Glutamatergic neuron (in vitro differentiated cells): ENCODE data around the gene PSMB3. TPM values are rescaled to one million over a fixed set of nuclear protein-coding genes. Genes with fewer than 3 reads are reported as not detected.

Experiments used
- DNase-seq: peaks from one replicate; pipeline ENCODE4 v3.0.0; 2022
- H3K27ac Mint-ChIP-seq: one replicate; pipeline ENCODE4 v1.8.0; 2020; ENCODE audit warnings: mild to moderate bottlenecking, mixed read lengths, inconsistent platforms; ENCODE audit not compliant: unreplicated experiment
- H3K27me3 Mint-ChIP-seq: one replicate; pipeline ENCODE4 v1.8.0; 2020; ENCODE audit warnings: mild to moderate bottlenecking, moderate library complexity, mixed read lengths, inconsistent platforms; ENCODE audit not compliant: unreplicated experiment
- H3K36me3 Mint-ChIP-seq: one replicate; pipeline ENCODE4 v1.8.0; 2020; ENCODE audit warnings: mild to moderate bottlenecking, mixed read lengths, inconsistent platforms; ENCODE audit not compliant: unreplicated experiment
- H3K4me1 Mint-ChIP-seq: one replicate; pipeline ENCODE4 v1.8.0; 2020; ENCODE audit warnings: mild to moderate bottlenecking, low read depth, mixed read lengths, inconsistent platforms; ENCODE audit not compliant: unreplicated experiment
- H3K4me3 Mint-ChIP-seq: one replicate; pipeline ENCODE4 v1.8.0; 2020; ENCODE audit warnings: mild to moderate bottlenecking, mixed read lengths, inconsistent platforms; ENCODE audit not compliant: unreplicated experiment
- H3K9me3 Mint-ChIP-seq: one replicate; pipeline ENCODE4 v1.8.0; 2020; ENCODE audit warnings: mild to moderate bottlenecking, moderate library complexity, mixed read lengths, inconsistent platforms; ENCODE audit not compliant: unreplicated experiment
- CTCF ChIP-seq: fragments of 200-600 bp; sonication (generic); IDR thresholded peaks from one replicate; pipeline ENCODE4 v1.5.0; 2021; ENCODE audit not compliant: partially characterized antibody, unreplicated experiment
- total RNA-seq: library from RNA; stranded (reverse); fragmentation: NEBNext Ultra II Directional; extraction: Animal tissue kit (Norgen Biotek cat#: 25700); gene quantifications from one replicate; pipeline ENCODE4 v1.2.1, GENCODE V29; 2021; ENCODE audit not compliant: unreplicated experiment

The PSMB3 gene
- total RNA-seq, 1 donor from 2014 or later: 121 TPM

- Mint-ChIP-seq H3K27me3 (peaks cover 8% of the 10 kb centered on the region), H3K36me3 (no peaks in the 10 kb centered on the region)
Measured at GRCh38 chr17:38716368-38717005, 36.1 kb upstream of the PSMB3 start.

DNA sequence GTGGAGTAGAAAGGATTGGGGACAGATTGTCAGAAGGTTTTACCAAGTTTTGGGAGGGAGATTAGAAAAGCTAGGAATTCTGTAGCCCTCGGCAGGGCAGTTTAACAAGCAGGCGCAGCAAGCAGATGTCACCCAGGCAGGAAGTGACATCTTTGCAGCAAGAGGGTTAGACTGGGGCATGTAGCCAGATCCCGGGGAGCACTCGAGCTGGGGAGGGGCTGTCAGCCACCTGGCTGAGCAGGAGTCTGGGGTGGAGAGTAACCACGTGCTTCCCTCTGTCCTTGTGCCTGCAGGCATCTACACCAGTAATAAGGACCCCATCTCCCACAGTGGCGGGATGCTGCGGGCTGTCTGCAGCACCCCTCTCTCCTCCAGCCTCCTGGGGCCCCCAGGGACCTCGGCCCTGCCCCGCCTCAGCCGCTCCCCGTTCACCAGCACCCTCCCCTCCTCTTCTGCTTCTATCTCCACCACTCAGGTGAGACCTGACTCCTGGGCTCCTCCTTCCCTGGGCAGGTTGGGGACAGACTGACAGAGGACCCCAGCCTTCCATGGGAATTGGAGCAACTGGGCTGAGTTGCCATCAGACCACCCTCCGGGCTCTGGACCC is 35.3 kb upstream of the PSMB3 start:
- no peak for DNase-seq
- H3K9me3 Mint-ChIP-seq: peaks cover 3% of the 10 kb centered on the region
- no peak for TF ChIP-seq CTCF
- no peak overlapping the region for H3K4me3 Mint-ChIP-seq
- H3K27ac Mint-ChIP-seq: no peak overlapping the region
- peaks cover 8% of the 10 kb centered on the region for H3K27me3 Mint-ChIP-seq
- H3K4me1 Mint-ChIP-seq: peaks cover 14% of the 10 kb centered on the region
- H3K36me3 Mint-ChIP-seq: no peaks in the 10 kb centered on the region

More at GRCh38 chr17:38716368-38717005, 36.1 kb upstream of the PSMB3 start:
- DNase-seq: no peak
- H3K4me1 Mint-ChIP-seq: peaks cover 14% of the 10 kb centered on the region
- H3K27ac Mint-ChIP-seq: no peak overlapping the region
- peaks cover 3% of the 10 kb centered on the region for H3K9me3 Mint-ChIP-seq
- no peak for TF ChIP-seq CTCF
- no peak overlapping the region for H3K4me3 Mint-ChIP-seq

- DNase-seq: no peak
- Mint-ChIP-seq H3K4me3 (peak overlapping the region; percentile 63), H3K9me3 (peaks cover 4% of the 10 kb centered on the region), H3K27me3 (peaks cover 8% of the 10 kb centered on the region), H3K27ac (no peak overlapping the region), H3K4me1 (peaks cover 15% of the 10 kb centered on the region), H3K36me3 (no peaks in the 10 kb centered on the region)
- no peak for TF ChIP-seq CTCF
Measured at GRCh38 chr17:38719289-38719942, 33.1 kb upstream of the PSMB3 start.

DNA sequence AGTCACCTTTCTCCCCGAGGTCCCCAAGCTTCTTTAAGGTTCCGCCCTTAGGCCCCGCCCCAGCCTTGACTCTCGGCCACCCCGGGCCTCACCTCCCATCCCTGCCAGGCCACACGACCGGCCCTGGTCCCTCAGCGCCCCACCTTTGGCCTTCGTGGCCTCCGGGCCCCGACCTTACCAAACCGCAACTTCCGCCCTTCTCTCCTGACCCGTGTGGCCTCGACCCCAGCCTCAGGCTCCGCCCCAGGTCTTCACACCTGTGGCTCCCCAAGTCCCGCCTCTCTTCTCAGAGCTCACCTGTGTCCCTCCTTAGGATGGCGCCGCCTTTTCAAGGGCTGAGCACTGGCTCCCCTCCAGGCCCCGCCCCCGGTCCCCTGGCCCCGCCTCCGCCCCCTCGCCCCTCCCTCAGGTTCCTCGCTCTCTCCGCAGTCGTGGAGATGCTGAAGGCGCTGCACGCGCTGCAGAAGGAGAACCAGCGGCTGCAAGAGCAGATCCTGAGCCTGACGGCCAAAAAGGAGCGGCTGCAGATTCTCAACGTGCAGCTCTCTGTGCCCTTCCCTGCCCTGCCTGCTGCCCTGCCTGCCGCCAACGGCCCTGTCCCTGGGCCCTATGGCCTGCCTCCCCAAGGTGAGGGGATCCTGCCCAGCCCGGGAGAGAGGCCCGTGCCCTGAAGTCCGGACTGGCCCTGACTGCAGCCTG is 32.4 kb upstream of the PSMB3 start:
- Mint-ChIP-seq H3K27ac (no peak overlapping the region), H3K9me3 (peaks cover 4% of the 10 kb centered on the region), H3K27me3 (peaks cover 6% of the 10 kb centered on the region), H3K4me1 (peaks cover 15% of the 10 kb centered on the region), H3K36me3 (no peaks in the 10 kb centered on the region), H3K4me3 (peak overlapping the region; percentile 71)
- TF ChIP-seq CTCF: no peak
- DNase-seq: peak; percentile 58
